OCI-LY1 (cell line): ENCODE results near the gene NEK5.

Experiments used
- EZH2 ChIP-seq: fragments of 200-600 bp; sonication (generic), shearing (Covaris generic); IDR thresholded peaks from 2 replicates; pipeline ENCODE4 v1.8.0; 2017; ENCODE audit warnings: borderline replicate concordance, mixed run types, mild to moderate bottlenecking, antibody characterized with exemption, low read length, moderate library complexity, mixed read lengths
- TF ChIP-seq, protein P1 (sequence below): fragments of 200-600 bp; sonication (generic), shearing (Covaris generic); IDR thresholded peaks from 2 replicates; pipeline ENCODE4 v1.5.1; 2017; ENCODE audit warnings: mild to moderate bottlenecking, antibody characterized with exemption, low read length, moderate library complexity, mixed read lengths

DNA sequence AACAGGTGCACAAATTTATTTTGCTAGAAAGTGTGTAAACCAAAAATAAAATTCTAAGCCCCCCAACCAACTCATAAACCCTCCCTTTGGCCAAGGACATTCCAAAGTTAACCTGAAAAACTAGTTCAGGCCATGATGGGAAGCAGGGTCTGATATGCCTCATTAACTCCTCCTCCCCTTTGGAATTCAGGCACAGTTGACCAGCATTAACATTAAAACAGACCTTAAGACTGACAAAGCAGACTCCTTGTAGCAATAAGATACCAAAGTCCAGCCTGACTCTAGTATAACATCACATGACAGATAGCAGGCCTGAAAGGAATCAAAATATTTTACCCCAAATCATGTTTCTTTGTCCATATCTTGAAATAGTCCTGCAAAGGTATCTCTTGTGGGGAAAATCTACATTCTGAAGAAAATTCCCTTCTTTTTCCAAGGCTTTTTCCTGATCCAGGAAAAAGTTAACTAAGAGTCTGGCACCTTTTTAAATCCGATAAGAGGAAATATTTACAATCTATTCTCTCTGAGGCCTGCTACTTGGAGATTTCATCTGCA lies 19.7 kb downstream of the NEK5 start:
- TF ChIP-seq EZH2, result no peak
- TF ChIP-seq, protein P1, sequence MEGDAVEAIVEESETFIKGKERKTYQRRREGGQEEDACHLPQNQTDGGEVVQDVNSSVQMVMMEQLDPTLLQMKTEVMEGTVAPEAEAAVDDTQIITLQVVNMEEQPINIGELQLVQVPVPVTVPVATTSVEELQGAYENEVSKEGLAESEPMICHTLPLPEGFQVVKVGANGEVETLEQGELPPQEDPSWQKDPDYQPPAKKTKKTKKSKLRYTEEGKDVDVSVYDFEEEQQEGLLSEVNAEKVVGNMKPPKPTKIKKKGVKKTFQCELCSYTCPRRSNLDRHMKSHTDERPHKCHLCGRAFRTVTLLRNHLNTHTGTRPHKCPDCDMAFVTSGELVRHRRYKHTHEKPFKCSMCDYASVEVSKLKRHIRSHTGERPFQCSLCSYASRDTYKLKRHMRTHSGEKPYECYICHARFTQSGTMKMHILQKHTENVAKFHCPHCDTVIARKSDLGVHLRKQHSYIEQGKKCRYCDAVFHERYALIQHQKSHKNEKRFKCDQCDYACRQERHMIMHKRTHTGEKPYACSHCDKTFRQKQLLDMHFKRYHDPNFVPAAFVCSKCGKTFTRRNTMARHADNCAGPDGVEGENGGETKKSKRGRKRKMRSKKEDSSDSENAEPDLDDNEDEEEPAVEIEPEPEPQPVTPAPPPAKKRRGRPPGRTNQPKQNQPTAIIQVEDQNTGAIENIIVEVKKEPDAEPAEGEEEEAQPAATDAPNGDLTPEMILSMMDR, result no peak
